ENCODE measurements around the gene GPAT3.

GPAT3 gene

DNA sequence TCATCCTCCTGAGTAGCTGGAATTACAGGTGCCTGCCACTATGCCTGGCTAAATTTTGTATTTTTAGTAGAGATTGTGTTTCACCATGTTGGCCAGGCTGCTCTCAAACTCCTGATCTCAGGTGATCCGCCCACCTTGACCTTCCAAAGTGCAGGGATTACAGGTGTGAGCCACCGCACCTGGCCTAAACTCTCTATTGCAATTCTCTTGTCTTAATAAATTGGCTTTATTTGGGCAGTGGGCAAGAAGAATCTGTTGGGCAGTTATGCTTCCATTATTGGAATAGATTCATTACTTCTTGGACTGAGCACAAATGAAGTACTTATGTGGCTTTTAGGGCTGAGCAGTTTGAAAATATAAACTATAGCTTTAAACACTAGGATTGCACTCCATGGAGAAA is 8.2 kb upstream of the GPAT3 start:
- no peak for TF ChIP-seq CTCF (IDR thresholded peaks at IDR 0.05; ENCODE audit: extremely low read depth, missing control alignments)
- no peak for DNase-seq (ENCODE audit: low spot score)

DNA sequence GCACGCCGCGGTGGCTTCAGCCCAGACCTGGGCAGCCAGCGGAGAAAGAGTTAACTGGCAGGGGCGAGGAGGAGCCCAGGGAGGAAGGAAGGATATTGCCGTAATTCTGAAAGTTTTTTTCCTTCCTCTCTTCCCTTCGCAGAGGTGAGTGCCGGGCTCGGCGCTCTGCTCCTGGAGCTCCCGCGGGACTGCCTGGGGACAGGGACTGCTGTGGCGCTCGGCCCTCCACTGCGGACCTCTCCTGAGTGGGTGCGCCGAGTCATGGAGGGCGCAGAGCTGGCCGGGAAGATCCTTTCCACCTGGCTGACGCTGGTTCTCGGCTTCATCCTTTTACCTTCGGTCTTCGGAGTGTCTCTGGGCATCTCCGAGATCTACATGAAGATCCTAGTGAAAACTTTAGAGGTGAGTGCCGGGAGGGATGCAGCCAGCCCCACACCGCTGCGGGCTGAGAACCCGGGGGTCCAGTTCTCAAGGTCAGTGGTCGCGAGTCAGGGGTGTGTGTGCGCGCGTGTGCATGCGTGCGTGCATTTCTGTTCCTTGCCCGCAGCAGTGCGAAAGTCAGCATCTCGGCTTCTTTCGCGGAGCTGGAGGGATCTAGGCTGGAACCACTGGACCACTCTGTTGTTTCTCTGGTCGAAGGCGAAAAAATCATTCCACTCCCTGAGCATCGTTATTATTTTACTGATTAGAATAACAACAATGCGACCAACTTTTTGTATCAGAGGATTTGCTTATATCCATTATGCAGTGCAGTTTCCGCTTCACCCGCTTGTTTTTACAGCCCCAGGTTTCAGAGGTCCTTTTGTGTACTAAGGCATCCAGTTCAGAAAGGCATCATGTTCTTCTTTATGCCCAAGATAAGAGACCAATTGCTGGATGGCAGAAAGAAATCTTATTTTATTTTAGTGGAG is 709 bp downstream of the GPAT3 start:
- TF ChIP-seq CTCF (IDR thresholded peaks at IDR 0.05; ENCODE audit: extremely low read depth, missing control alignments): no peak
- no peak for DNase-seq (ENCODE audit: low spot score)

DNA sequence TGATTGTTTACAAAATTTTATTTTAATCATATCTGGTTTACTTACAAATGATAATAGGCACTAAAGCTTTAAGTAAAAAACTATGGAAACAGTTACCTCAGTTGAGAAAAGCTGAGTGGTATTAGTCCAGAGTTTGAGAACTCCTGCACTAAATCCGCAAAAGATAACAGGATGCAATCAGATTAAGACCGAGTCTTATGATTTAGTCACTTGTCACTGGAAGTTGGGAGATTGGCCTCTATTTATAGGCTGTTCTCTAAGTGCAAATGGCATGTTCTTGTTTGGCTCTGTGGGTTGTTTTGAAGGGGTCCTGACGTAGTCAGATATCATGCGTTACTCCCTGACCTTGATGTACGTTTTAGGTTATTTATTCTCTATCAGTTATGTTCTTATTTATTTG is 6.3 kb downstream of the GPAT3 start:
- TF ChIP-seq CTCF (IDR thresholded peaks at IDR 0.05; ENCODE audit: extremely low read depth, missing control alignments): no peak
- no peak for DNase-seq (ENCODE audit: low spot score)

DNA sequence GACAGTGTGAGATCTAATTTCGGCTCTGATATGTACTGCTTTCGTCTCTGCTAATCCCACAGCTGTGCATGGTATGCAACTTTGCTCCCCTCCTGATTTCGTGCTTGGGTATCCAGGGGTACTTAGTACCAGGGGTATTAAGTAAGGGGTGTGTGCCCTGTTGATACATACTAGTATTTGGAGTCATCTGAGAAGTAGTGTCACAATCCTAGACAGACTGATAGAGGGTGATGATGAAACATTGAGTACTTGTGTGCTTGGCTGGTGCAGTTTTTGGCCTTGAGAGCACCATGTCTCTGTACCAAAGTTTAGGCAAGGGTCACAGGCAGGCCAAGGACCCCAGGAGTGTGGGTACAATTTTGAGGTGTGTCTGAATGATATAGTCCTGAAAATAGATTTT is 10.9 kb downstream of the GPAT3 start:
- DNase-seq (ENCODE audit: low spot score): no peak
- no peak for TF ChIP-seq CTCF (IDR thresholded peaks at IDR 0.05; ENCODE audit: extremely low read depth, missing control alignments)

GRCh38 chr4:83548151-83548905 is 12.4 kb downstream of the GPAT3 start:
- TF ChIP-seq CTCF (IDR thresholded peaks at IDR 0.05; ENCODE audit: extremely low read depth, missing control alignments): no peak
- DNase-seq (ENCODE audit: low spot score): peak; percentile 35

GRCh38 chr4:83552083-83552482 is 16.2 kb downstream of the GPAT3 start:
- DNase-seq (ENCODE audit: low spot score): no peak
- TF ChIP-seq CTCF (IDR thresholded peaks at IDR 0.05; ENCODE audit: extremely low read depth, missing control alignments): no peak

DNA sequence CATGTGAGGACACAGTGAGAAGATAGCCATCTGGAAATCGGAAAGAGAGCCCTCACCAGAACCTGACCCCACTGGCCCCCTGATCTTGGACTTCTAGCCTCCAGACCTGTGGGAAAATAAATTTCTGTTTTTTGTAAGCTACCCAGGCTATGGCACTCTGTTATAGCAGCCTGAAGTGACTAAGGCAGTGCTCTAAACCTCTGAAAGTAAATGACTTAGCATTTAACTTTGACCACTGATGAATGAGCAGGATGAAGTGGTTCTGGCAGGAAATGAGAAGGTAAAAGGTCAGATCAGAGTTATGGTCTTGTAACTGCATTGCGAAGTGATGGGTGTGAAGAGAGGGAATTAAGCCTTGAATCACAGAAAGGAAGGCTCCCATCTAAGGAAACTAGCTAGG is 17.0 kb downstream of the GPAT3 start:
- TF ChIP-seq CTCF (IDR thresholded peaks at IDR 0.05; ENCODE audit: extremely low read depth, missing control alignments): no peak
- no peak for DNase-seq (ENCODE audit: low spot score)

All from GM20000 (cell line).